H1 (cell line): ENCODE data around the gene F10. TPM values are rescaled to one million over a fixed set of nuclear protein-coding genes. Genes with fewer than 3 reads are reported as not detected.

Source experiments
- CHD2 ChIP-seq: IDR thresholded peaks from 2 replicates; pipeline ENCODE4 v1.6.1; 2012; ENCODE audit warnings: low read length, improper control_type of control experiment
- EGR1 ChIP-seq: IDR thresholded peaks from 2 replicates; pipeline ENCODE4 v1.6.1; 2011; ENCODE audit warnings: low read depth, low read length, borderline replicate concordance
- GABPA ChIP-seq: IDR thresholded peaks from 2 replicates; pipeline ENCODE4 v1.6.1; 2011; ENCODE audit warnings: mild to moderate bottlenecking, low read length, moderate library complexity, borderline replicate concordance; ENCODE audit not compliant: insufficient read depth
- KDM4A ChIP-seq: IDR thresholded peaks from one replicate; pipeline ENCODE4 v1.7.1; 2012; ENCODE audit warnings: low read depth, mild to moderate bottlenecking, moderate library complexity, low read length, inconsistent platforms; ENCODE audit not compliant: severe bottlenecking
- RAD21 ChIP-seq, 2 experiments: IDR thresholded peaks in 1 of 2; conservative IDR thresholded peaks in 1 of 2; 2 replicates each; pipeline ENCODE4 v1.6.1; 2011; ENCODE audit warnings: low read depth in 2 of 2, low read length in 2 of 2, improper control_type of control experiment in 1 of 2, inconsistent platforms in 1 of 2, mild to moderate bottlenecking in 1 of 2, moderate library complexity in 1 of 2
- TBP ChIP-seq: IDR thresholded peaks from 2 replicates; pipeline ENCODE4 v1.6.1; 2011; ENCODE audit warnings: low read depth, low read length, improper control_type of control experiment
- polyA plus RNA-seq, 7 experiments: library from polyadenylated mRNA; depleted of rRNA in 3 of 7; stranded (reverse) in 5 of 7; unstranded in 2 of 7; fragments of >200 nt in 5 of 7; fragments of 200-250 nt in 2 of 7; gene quantifications; 1 replicate in 5 of 7; 2 replicates in 1 of 7; 4 replicates in 1 of 7; pipeline versions ENCODE4 v1.2.1 to v1.2.3, GENCODE V29; 2011 to 2013; ENCODE audit warnings: missing spikeins in 2 of 7, mixed read lengths in 2 of 7
- total RNA-seq: library from RNA; stranded (reverse); fragmentation: NEBNext Ultra II Directional; extraction: Animal tissue kit (Norgen Biotek cat#: 25700); gene quantifications from 2 replicates; pipeline ENCODE4 v1.2.1, GENCODE V29; 2021

The F10 gene
- total and polyA plus RNA-seq, 2 of the 8 experiments (the other 6 are each of a cell fraction or from before 2014, with no cell fraction given) = 2.0 to 4.2 TPM

DNA sequence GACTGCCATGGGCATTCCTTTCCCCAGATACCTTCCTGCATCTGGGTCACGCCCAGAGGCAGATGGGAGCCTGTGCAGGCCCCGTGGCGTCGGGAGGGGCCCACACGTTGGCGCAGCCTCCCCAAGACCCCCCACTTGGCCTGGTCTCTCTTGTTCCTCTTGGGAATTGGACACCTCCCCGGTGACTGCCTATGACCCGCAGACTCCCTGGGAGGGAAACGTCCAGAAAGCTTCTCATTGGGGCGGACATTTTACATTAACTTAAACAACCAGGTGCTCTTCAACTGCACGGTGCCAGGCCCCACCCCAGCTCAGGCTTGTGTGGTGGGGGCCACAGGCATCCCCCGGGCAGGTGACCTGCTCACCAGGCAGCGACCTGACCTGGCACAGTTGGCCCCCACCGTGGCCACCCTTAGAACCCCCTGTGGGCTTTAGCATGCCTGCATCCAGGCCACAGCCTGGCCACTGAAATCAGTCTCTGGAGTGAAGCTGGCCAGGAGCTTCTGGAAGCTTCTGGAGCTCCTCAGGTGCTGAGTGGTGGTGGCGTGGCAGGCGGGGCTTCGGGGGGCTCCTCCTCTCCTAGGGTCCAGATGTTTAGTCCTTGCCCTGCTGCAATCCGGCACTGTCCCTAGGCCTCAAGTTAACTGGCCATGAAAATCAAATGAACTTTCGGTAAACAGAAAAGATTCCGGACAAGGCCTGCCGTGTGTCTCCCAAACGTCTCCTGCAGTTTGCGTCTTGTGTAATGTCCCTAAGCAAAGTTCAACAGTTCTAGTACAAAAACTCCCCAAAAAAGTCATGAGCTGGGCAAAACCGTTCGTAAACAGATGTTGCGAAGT, 27.3 kb downstream of the F10 start (continued):
- TF ChIP-seq RAD21 (IDR thresholded peaks at IDR 0.05 in 1 of 2, conservative IDR thresholded peaks at IDR 0.05 in 1 of 2; ENCODE audit: low read depth in 2 of 2, low read length in 2 of 2) (no peak), KDM4A (no peak), CHD2 (no peak), EGR1 (no peak), TBP (no peak), GABPA (no peak)
